Mesodermal cell (in vitro differentiated cells): ENCODE results near the gene TMEM94.

Source experiments
- H3K27ac ChIP-seq: 2 replicates; pipeline ENCODE4 v1.7.0; 2013; ENCODE audit warnings: mild to moderate bottlenecking, low read depth, low read length, moderate library complexity; ENCODE audit not compliant: severe bottlenecking
- H3K36me3 ChIP-seq: 2 replicates; pipeline ENCODE4 v1.7.1; 2013; ENCODE audit warnings: mild to moderate bottlenecking, low read length, moderate library complexity; ENCODE audit not compliant: control insufficient read depth, insufficient read depth
- H3K4me1 ChIP-seq: one replicate; pipeline ENCODE4 v1.7.1; 2013; ENCODE audit warnings: mild to moderate bottlenecking, low read length; ENCODE audit not compliant: insufficient read depth, control insufficient read depth, poor library complexity, severe bottlenecking
- H3K4me3 ChIP-seq: 2 replicates; pipeline ENCODE4 v1.7.0; 2013; ENCODE audit warnings: low read length, control low read depth, mild to moderate bottlenecking; ENCODE audit not compliant: insufficient read depth, poor library complexity, severe bottlenecking; ENCODE audit errors: extremely low read depth
- H3K9me3 ChIP-seq: 2 replicates; pipeline ENCODE4 v1.7.1; 2013; ENCODE audit warnings: mild to moderate bottlenecking, low read length, moderate library complexity; ENCODE audit not compliant: control insufficient read depth
- WGBS, 2 experiments: methylation state at CpG; one replicate each; pipeline ENCODE4 v1.1.5; 2013; ENCODE audit warnings: missing lambda C conversion rate in 2 of 2; ENCODE audit not compliant: insufficient coverage in 2 of 2; 5-methylcytosine and 5-hydroxymethylcytosine counted together

The TMEM94 gene

DNA sequence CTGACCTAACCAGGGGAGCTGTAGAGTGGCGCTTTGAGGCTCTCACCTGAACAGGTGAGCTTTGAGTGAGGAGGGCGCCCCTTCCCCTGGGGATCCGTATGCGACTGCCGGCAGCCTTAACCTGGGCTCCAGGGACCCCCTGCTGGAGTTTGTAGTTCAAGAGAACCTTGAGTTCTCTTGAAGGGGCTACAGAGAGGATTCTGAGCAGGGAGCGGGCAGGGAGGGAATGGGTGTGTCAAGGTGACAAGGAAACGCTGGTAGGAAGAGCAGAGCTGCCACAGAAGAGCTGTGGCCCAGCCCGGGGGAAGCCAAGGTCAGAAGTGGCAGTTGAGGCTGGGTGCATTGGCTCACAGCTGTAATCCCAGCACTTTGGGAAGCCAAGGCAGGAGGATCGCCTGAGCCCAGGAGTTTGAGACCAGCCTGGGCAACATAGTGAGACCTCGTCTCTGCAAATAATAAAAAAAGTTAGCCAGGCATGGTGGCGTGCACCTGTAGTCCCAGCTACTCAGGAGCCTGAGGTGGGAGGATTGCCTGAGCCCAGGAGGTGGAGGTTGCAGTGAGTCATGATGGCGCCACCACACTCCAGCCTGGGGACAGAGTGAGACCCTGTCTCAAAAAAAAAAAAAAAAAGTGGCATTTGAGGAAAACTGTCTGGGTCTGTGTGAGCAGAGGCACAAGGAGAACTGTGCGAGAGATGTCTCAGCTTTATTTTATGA, 70.3 kb downstream of the TMEM94 start:
- H3K4me3 ChIP-seq = peak overlapping the region; percentile 61
- H3K9me3 ChIP-seq = no peaks in the 10 kb centered on the region
- no peak overlapping the region for H3K27ac ChIP-seq
- H3K4me1 ChIP-seq = peaks cover 23% of the 10 kb centered on the region
- WGBS, 2 experiments = 54 to 65% methylated on average over 9 to 10 of the region's 13 CpGs
- H3K36me3 ChIP-seq = peaks cover 24% of the 10 kb centered on the region

DNA sequence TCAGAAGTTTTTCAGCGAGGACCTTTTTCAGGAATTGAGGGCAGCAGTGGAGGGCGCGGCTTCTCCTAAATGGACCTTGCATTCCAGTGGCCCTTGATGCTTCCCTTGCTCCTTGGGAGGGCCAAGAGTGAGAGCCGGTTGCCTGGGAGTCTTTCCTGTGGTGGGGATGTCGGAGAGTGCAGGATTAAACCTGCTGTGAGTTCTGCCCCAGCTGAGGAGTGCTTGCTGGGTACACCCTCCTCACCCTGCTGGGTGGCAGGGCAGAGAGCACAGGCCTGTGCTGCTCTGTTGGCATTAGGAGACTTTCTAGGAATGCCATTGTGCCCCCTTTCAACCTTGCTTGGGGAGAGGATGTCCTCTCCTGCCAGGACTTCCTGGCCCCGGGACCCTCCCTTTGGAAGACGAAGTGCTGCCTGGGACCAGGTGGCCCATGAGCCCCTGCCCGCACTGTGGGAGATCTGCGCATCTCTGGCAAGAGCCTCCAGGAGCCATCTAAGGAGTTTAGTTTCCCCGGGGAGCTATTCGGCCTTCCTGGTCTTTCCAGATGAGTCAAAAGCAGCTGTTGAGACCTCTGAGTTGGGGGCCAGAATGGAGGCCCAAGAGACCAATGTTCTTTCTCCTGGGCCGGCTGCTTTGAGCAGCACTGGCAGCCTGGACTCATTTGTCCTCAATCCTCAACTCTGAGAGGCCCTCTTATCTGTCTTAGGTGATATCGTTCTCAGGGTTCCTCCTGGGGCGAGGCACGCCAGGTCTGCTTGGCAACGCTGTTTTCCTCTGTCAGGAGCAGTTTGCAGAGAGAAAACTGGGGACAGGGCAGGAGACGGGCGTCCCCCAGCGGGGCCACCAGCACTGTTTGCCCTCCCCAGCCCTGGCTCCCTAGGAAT, 74.6 kb downstream of the TMEM94 start:
- Histone ChIP-seq H3K4me1 (peaks cover 25% of the 10 kb centered on the region), H3K36me3 (peaks cover 11% of the 10 kb centered on the region), H3K27ac (no peak overlapping the region), H3K9me3 (no peaks in the 10 kb centered on the region), H3K4me3 (no peak overlapping the region)
- WGBS, 2 experiments = 89 to 92% methylated on average over 19 of the region's 19 CpGs

DNA sequence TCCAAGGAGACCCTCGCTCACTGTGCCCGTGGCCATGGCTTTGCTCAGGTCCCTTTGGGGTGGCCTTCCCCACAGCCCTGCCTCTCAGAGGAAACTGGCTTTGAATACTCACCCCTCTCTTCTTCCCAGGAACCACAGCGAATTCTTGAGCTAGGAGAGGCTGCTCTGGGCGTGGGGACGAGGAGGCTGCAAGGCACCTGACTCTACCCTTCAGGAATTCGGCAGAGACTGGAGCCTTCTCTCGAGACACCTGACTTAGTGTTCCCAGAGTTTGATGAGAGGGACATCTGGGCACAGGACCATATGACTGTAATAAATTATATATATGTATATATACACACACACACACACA, 75.3 kb downstream of the TMEM94 start:
- H3K27ac ChIP-seq = no peak overlapping the region
- no peak overlapping the region for H3K4me3 ChIP-seq
- WGBS, 2 experiments = 69 to 100% methylated on average over 3 to 5 of the region's 7 CpGs
- H3K36me3 ChIP-seq = peaks cover 11% of the 10 kb centered on the region
- H3K4me1 ChIP-seq = peaks cover 20% of the 10 kb centered on the region
- no peaks in the 10 kb centered on the region for H3K9me3 ChIP-seq

DNA sequence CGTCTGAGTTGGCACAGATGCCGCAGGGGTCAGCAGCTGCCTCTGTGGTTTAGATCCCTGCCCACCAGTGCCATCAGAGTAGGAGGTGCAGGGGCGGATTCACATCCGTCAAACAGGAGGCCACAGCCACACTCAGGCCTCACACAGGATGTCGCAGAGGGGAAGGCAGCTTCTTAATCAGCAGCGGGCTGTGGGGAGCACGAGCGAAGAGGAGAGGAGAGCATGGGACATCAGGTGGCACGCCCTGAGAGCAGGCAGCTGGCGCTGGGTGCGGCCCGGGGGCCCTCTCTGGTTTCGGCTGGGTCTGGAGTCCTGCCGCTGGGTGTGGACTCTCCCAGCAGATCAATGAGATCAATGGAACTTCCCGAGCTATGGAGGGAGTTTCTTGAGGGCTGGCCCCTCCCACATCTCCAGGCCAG, 78.7 kb downstream of the TMEM94 start:
- Histone ChIP-seq H3K27ac (no peak overlapping the region), H3K9me3 (no peaks in the 10 kb centered on the region), H3K36me3 (peaks cover 11% of the 10 kb centered on the region), H3K4me3 (no peak overlapping the region), H3K4me1 (peaks cover 15% of the 10 kb centered on the region)
- WGBS, 2 experiments = 81 to 86% methylated on average over 12 to 14 of the region's 15 CpGs

DNA sequence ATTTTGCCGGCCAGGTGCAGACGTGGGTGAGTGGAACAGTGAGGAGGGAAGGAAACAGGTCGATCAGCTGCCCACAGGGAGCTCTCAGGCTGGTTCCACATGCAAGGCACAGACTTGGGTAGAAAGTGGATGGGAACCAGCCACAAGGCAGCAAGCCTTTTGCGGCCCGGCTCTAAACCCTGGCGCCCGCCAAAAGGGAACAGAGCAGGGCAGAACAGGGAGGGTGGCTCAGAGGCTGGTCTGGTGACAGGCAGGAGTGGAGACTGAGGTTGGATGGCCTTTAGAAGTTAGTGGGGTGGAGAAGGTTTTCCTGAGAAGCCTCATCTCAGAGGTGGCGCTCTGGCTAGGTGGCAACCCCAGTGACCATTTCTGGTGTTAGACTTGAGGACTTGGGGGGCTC, 79.4 kb downstream of the TMEM94 start:
- 94 to 97% methylated on average over 7 to 8 of the region's 8 CpGs for WGBS, 2 experiments
- no peak overlapping the region for H3K4me3 ChIP-seq
- no peaks in the 10 kb centered on the region for H3K9me3 ChIP-seq
- peaks cover 15% of the 10 kb centered on the region for H3K4me1 ChIP-seq
- peaks cover 11% of the 10 kb centered on the region for H3K36me3 ChIP-seq
- H3K27ac ChIP-seq = no peak overlapping the region

DNA sequence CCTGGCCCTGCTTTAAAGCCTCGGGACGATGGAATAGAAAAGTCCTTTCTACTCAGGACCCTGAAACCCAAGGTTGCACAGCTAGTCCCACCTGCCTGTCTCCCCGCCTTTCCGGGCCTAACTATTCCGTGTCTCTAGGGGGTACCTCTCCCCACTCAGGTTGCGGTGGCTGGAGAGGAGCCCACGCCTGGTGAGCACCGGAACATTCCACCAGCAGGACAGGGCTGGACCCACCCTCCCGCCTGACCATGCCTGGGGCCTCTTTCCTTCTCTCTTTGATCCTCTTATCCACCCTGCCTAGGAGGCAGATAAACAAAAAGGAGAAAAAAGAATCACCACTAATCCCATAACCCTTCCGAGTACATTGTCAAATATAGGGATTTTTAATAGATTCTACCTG, 79.9 kb downstream of the TMEM94 start:
- H3K27ac ChIP-seq = no peak overlapping the region
- WGBS, 2 experiments = 83 to 86% methylated on average over 6 to 8 of the region's 10 CpGs

DNA sequence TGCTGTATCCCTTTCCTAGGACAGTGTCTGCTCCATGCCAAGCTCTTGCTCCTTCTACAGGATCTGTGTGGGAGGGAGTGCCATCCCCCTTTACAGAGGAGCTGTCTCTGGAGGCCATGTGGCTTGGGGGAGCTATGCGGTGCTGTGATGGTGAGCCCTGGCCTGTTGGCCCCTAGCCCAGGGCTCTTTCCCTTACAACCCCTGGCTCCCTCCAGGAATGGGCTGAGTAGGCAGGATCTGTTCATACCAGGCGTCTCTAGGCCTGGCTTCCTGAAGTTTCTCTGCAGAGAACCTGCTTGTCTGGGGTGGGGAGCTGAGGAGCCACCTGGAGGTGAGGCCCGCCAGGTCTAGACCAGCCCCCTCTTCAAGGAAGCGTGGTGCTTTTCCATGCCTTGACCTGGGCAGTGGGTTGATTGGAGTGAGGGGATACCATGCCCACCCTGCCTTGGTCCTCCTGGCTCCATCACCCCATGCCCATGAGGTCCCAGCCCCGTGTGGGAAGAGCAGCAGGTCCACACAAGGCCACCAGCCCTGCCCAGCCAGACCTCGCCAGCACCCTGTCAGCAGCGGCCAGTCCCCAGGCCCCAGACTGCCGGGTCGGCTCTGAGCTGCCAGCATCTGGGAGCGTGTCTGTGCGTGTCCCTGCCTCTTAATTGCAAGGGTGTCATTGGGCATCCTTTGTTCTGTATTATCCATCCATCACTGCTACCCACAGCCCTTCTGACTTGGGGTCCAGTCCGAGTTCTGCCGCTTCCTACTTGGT, 83.7 kb downstream of the TMEM94 start:
- Histone ChIP-seq H3K4me3 (no peak overlapping the region), H3K27ac (no peak overlapping the region), H3K9me3 (no peaks in the 10 kb centered on the region), H3K36me3 (peaks cover 5% of the 10 kb centered on the region), H3K4me1 (peaks cover 17% of the 10 kb centered on the region)
- 92 to 95% methylated on average over 8 to 9 of the region's 13 CpGs for WGBS, 2 experiments

More for the DNA sequence above, 79.9 kb downstream of the TMEM94 start:
- no peak overlapping the region for H3K4me3 ChIP-seq
- peaks cover 14% of the 10 kb centered on the region for H3K4me1 ChIP-seq
- no peaks in the 10 kb centered on the region for H3K9me3 ChIP-seq
- peaks cover 11% of the 10 kb centered on the region for H3K36me3 ChIP-seq

DNA sequence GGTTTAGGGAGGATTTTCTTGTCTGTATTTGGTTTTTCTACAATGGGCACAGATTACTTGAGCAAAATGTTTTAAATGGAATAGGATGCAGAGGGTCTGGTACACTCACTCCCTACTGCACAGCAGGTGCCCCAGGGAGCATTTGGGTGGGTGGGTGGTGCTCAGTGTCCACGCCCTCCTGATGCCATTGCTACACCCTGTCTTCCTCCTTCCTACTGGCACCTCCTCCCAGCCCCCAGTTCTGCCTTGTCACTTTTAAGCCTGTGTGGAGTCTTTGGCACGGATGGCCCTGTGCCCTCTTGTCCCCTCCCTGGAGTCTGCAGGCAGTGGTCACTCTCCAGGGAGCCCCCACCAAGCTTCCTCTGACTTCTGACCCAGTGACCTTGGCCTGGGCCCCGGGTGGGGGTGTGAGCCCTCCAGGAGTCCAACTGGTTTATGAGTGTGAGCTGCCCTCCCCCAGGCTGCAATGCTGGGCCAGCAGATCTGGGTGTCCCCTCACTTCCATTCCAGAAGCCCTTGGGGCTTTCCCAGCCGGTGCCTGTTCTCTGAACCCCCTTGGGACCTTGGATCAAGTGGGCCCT, 84.6 kb downstream of the TMEM94 start:
- Histone ChIP-seq H3K27ac (no peak overlapping the region), H3K36me3 (peaks cover 5% of the 10 kb centered on the region), H3K4me3 (no peak overlapping the region), H3K9me3 (no peaks in the 10 kb centered on the region), H3K4me1 (peaks cover 18% of the 10 kb centered on the region)
- WGBS, 2 experiments = 100% methylated on average over 2 of the region's 4 CpGs

DNA sequence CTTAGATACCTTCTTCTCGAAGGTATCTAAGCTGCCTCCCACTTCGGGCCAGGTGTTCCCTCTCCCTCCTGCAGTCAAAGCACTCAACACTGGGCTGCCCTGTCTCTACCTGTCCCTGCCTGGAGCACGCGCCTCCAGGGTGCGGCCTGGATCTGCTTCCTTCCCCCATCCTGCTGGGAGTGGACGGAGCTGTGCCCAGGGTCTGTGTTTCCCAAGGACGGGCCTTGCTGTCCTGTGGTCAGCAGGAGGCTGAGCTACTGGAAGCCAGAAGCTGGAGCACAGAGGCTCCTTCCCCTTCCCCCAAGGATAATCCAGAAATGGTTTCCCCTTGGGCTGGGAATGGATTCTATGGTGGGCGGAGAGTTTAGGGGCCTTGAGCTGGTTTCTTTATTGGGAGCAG, 85.8 kb downstream of the TMEM94 start:
- no peaks in the 10 kb centered on the region for H3K9me3 ChIP-seq
- H3K36me3 ChIP-seq = peaks cover 5% of the 10 kb centered on the region
- H3K4me3 ChIP-seq = no peak overlapping the region
- 78 to 93% methylated on average over 6 to 7 of the region's 8 CpGs for WGBS, 2 experiments
- H3K27ac ChIP-seq = no peak overlapping the region
- peaks cover 18% of the 10 kb centered on the region for H3K4me1 ChIP-seq

DNA sequence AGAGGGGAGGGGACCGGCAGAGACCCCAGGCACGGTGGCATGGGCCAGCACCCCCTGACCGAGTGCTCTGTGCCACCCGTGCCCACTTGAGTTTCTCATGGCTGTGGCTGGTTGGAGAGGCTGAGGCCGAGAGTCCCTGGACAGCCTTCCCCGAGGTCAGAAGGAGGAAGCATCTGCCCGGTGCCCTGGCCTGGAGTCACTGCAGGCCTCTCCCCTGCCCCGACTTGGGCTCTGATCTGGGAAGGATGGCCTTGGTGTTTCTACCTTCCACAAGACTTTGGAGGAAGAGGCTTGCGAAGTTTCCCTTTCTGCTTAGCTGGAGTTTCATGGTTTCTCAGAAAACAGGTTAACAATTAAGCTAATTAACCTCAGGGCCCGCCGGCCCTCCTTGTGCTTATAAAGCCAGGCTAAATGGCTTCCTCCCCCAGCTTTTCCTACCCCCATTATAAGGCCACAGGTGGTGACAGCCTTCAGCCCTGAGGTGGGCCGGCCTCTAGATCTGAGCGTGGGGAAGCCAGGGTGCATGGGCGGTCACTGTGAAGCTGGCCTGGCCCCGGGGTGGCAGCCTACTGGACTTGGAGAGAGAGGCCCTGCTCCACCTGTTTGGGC, 86.4 kb downstream of the TMEM94 start:
- no peak overlapping the region for H3K27ac ChIP-seq
- no peak overlapping the region for H3K4me3 ChIP-seq
- 85 to 94% methylated on average over 13 to 15 of the region's 15 CpGs for WGBS, 2 experiments
- peaks cover 18% of the 10 kb centered on the region for H3K4me1 ChIP-seq
- H3K9me3 ChIP-seq = no peaks in the 10 kb centered on the region
- peaks cover 5% of the 10 kb centered on the region for H3K36me3 ChIP-seq
